HepG2 (cell line): ENCODE results near the gene WWTR1. TPM values are rescaled to one million over a fixed set of nuclear protein-coding genes. Genes with fewer than 3 reads are reported as not detected.

Experiments used
- AHR ChIP-seq: IDR thresholded peaks from 2 replicates; pipeline ENCODE4 v1.6.1; 2018; ENCODE audit warnings: missing genetic modification reagents, missing compliant biosample characterization
- ARID4A ChIP-seq: sonication (generic); formaldehyde crosslinking; IDR thresholded peaks from 2 replicates; pipeline ENCODE4 v1.5.0; 2020; ENCODE audit warnings: mild to moderate bottlenecking, missing genetic modification reagents, borderline replicate concordance
- EP300 ChIP-seq, 3 experiments: sonication (generic) in 1 of 3; formaldehyde crosslinking in 1 of 3; IDR thresholded peaks; 2 replicates each; pipeline versions ENCODE4 v1.5.1 to v1.6.1; 2011 to 2020; ENCODE audit warnings: low read depth in 2 of 3, low read length in 2 of 3, borderline replicate concordance in 1 of 3, improper control_type of control experiment in 1 of 3, mild to moderate bottlenecking in 1 of 3, missing genetic modification reagents in 1 of 3, moderate library complexity in 1 of 3
- GABPB1 ChIP-seq: IDR thresholded peaks from 2 replicates; pipeline ENCODE4 v1.6.1; 2016; ENCODE audit warnings: mild to moderate bottlenecking, missing genetic modification reagents, moderate library complexity, missing compliant biosample characterization
- HES4 ChIP-seq: sonication (generic); formaldehyde crosslinking; IDR thresholded peaks from 2 replicates; pipeline ENCODE4 v1.9.0; 2021; ENCODE audit warnings: mild to moderate bottlenecking, missing genetic modification reagents, borderline replicate concordance
- HOMEZ ChIP-seq: IDR thresholded peaks from 2 replicates; pipeline ENCODE4 v1.6.1; 2016; ENCODE audit warnings: low read depth
- HOXA7 ChIP-seq: sonication (generic); formaldehyde crosslinking; IDR thresholded peaks from 2 replicates; pipeline ENCODE4 v1.8.1; 2022; ENCODE audit warnings: mild to moderate bottlenecking, missing genetic modification reagents, moderate library complexity
- LCORL ChIP-seq, 2 experiments: fragments of 450-650 bp in 1 of 2; sonication (generic) in 1 of 2; formaldehyde crosslinking in 1 of 2; IDR thresholded peaks; 2 replicates each; pipeline versions ENCODE4 v1.5.0 to v1.6.1; 2017 to 2020; ENCODE audit warnings: antibody characterized with exemption in 1 of 2, missing genetic modification reagents in 1 of 2
- RBFOX2 ChIP-seq: fragments of 200-400 bp; formaldehyde crosslinking; IDR thresholded peaks from 2 replicates; pipeline ENCODE4 v1.6.1; 2017; ENCODE audit warnings: low read depth, mild to moderate bottlenecking, low read length
- RXRA ChIP-seq: sonication (generic); formaldehyde crosslinking; IDR thresholded peaks from 2 replicates; pipeline ENCODE4 v1.5.1; 2020; ENCODE audit warnings: missing genetic modification reagents
- SNAPC2 ChIP-seq: sonication (generic); formaldehyde crosslinking; IDR thresholded peaks from 2 replicates; pipeline ENCODE4 v1.8.1; 2022; ENCODE audit warnings: mild to moderate bottlenecking, missing genetic modification reagents
- ZNF225 ChIP-seq: sonication (generic); formaldehyde crosslinking; IDR thresholded peaks from 2 replicates; pipeline ENCODE4 v1.4.0; 2020; ENCODE audit warnings: mild to moderate bottlenecking, missing genetic modification reagents
- ZNF253 ChIP-seq: sonication (generic); formaldehyde crosslinking; IDR thresholded peaks from 2 replicates; pipeline ENCODE4 v1.8.0; 2022; ENCODE audit warnings: mild to moderate bottlenecking, missing genetic modification reagents, borderline replicate concordance
- ZNF274 ChIP-seq: sonication (generic); formaldehyde crosslinking; IDR thresholded peaks from 2 replicates; pipeline ENCODE4 v1.5.1; 2020; ENCODE audit warnings: mild to moderate bottlenecking, missing genetic modification reagents
- ZNF333 ChIP-seq: sonication (generic); formaldehyde crosslinking; IDR thresholded peaks from 2 replicates; pipeline ENCODE4 v1.4.0; 2020; ENCODE audit warnings: mild to moderate bottlenecking, missing genetic modification reagents, borderline replicate concordance
- ZNF441 ChIP-seq: sonication (generic); formaldehyde crosslinking; IDR thresholded peaks from 2 replicates; pipeline ENCODE4 v1.7.0; 2021; ENCODE audit warnings: missing genetic modification reagents, borderline replicate concordance
- ZNF557 ChIP-seq: sonication (generic); formaldehyde crosslinking; IDR thresholded peaks from 2 replicates; pipeline ENCODE4 v1.4.0; 2020; ENCODE audit warnings: missing genetic modification reagents
- ZNF709 ChIP-seq: sonication (generic); formaldehyde crosslinking; IDR thresholded peaks from 2 replicates; pipeline ENCODE4 v1.5.0; 2020; ENCODE audit warnings: mild to moderate bottlenecking, missing genetic modification reagents
- ZSCAN29 ChIP-seq: sonication (generic); formaldehyde crosslinking; conservative IDR thresholded peaks from 2 replicates; pipeline ENCODE4 v1.4.0; 2020; ENCODE audit warnings: mild to moderate bottlenecking, missing genetic modification reagents
- polyA plus RNA-seq, 8 experiments: library from polyadenylated mRNA; depleted of rRNA in 3 of 8; stranded (reverse) in 7 of 8; unstranded in 1 of 8; fragments of >200 nt; fragmentation: Illumina TruSeq in 4 of 8; extraction: Trizol in 4 of 8; gene quantifications; 2 replicates each; pipeline versions ENCODE4 v1.2.1 to v1.2.3, GENCODE V29; 2011 to 2016; ENCODE audit warnings: low read depth in 4 of 8, missing spikeins in 1 of 8, mixed read lengths in 1 of 8; ENCODE audit not compliant: insufficient read depth in 1 of 8
- total RNA-seq, 5 experiments: library from RNA; depleted of rRNA; stranded (reverse); fragments of >200 nt; fragmentation: Illumina TruSeq; extraction: Trizol; gene quantifications; 2 replicates each; pipeline ENCODE4 v1.2.3, GENCODE V29; 2016; ENCODE audit warnings: low read depth in 1 of 5
- TF ChIP-seq, protein P1 (sequence below): sonication (generic); formaldehyde crosslinking; IDR thresholded peaks from 2 replicates; pipeline ENCODE4 v1.5.0; 2020; ENCODE audit warnings: missing genetic modification reagents

WWTR1 gene
- total and polyA plus RNA-seq, 2 of the 13 experiments (the other 11 are each of a cell fraction or from before 2014, with no cell fraction given): 19.7 to 139 TPM

GRCh38 chr3:149657926-149658743 is at the start of gene WWTR1 (continued):
- no peak for TF ChIP-seq HOXA7 (CRISPR knock-in tag)
- TF ChIP-seq RBFOX2: peak; percentile 81
- 0 out of 2 replicates have a peak, but pooled peaks have one; percentile 49 for TF ChIP-seq ZSCAN29 (CRISPR knock-in tag)
- TF ChIP-seq AHR: 0 out of 2 replicates have a peak, but pooled peaks have one; percentile 18
- TF ChIP-seq ZNF709 (CRISPR knock-in tag): peak; percentile 89
- 0 out of 2 replicates have a peak, but pooled peaks have one; percentile 31 for TF ChIP-seq HOMEZ (CRISPR knock-in tag)
- TF ChIP-seq HES4 (CRISPR knock-in tag): 0 out of 2 replicates have a peak, but pooled peaks have one; percentile 21
- peak; percentile 67 for TF ChIP-seq ZNF441 (CRISPR knock-in tag)
- TF ChIP-seq GABPB1 (CRISPR knock-in tag): peak; percentile 70
- 0 out of 2 replicates have a peak, but pooled peaks have one; percentile 27 for TF ChIP-seq ZNF557 (CRISPR knock-in tag)
- TF ChIP-seq EP300 (IDR thresholded peaks at IDR 0.05; ENCODE audit: low read depth in 2 of 2, low read length in 2 of 2): peak in 1 of 2 experiments; percentile 4; a peak in 1 of 4 replicates
- no peak; the same call in 1 of the 2 replicates for TF ChIP-seq EP300 (CRISPR knock-in tag; IDR thresholded peaks at IDR 0.05; ENCODE audit: borderline replicate concordance)
- TF ChIP-seq ARID4A (CRISPR knock-in tag): peak; percentile 71; the same call in 1 of the 2 replicates
- peak; percentile 75; the same call in 1 of the 2 replicates for TF ChIP-seq SNAPC2 (CRISPR knock-in tag)
- TF ChIP-seq ZNF225: 0 out of 2 replicates have a peak, but pooled peaks have one; percentile 14
- TF ChIP-seq, protein P1, sequence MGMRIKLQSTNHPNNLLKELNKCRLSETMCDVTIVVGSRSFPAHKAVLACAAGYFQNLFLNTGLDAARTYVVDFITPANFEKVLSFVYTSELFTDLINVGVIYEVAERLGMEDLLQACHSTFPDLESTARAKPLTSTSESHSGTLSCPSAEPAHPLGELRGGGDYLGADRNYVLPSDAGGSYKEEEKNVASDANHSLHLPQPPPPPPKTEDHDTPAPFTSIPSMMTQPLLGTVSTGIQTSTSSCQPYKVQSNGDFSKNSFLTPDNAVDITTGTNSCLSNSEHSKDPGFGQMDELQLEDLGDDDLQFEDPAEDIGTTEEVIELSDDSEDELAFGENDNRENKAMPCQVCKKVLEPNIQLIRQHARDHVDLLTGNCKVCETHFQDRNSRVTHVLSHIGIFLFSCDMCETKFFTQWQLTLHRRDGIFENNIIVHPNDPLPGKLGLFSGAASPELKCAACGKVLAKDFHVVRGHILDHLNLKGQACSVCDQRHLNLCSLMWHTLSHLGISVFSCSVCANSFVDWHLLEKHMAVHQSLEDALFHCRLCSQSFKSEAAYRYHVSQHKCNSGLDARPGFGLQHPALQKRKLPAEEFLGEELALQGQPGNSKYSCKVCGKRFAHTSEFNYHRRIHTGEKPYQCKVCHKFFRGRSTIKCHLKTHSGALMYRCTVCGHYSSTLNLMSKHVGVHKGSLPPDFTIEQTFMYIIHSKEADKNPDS (CRISPR knock-in tag): no peak
- TF ChIP-seq ZNF274 (CRISPR knock-in tag): no peak
- 0 out of 2 replicates have a peak, but pooled peaks have one; percentile 2 for TF ChIP-seq ZNF253 (CRISPR knock-in tag)
- TF ChIP-seq ZNF333 (CRISPR knock-in tag): peak; percentile 86; the same call in 1 of the 2 replicates
- TF ChIP-seq LCORL (IDR thresholded peaks at IDR 0.05): no peak
- TF ChIP-seq LCORL (CRISPR knock-in tag; IDR thresholded peaks at IDR 0.05): peak; percentile 70
- peak; percentile 36; the same call in 1 of the 2 replicates for TF ChIP-seq RXRA (CRISPR knock-in tag)
